Stimulated activated naive B cell treated with anti-CD40 and anti-IgM and Interleukin-4, amounts not matched to agents 10 μg/mL and 1 μg/mL and 100 μg/mL, for 72 hours (primary cell): ENCODE measurements around the gene FOXN4.
A peak's percentile ranks its signal among the peaks of the same experiment; 100 is the strongest.

Experiments
- ATAC-seq, 2 donors: fragments of 150-1000 bp; cut with Tn5 transposase; replicated peaks; 2 replicates each; pipeline ENCODE4 v1.10.0; 2021; ENCODE audit warnings: moderate library complexity in 1 of 2
- DNase-seq: peaks from one replicate; pipeline ENCODE4 v3.0.0; 2021
- H3K27ac Mint-ChIP-seq: one replicate; pipeline ENCODE4 v1.8.0; 2022; ENCODE audit warnings: mild to moderate bottlenecking, mixed read lengths
- H3K27me3 Mint-ChIP-seq, 2 donors: one replicate each; pipeline ENCODE4 v1.8.0; 2022; ENCODE audit warnings: mixed read lengths in 2 of 2
- H3K36me3 Mint-ChIP-seq, 2 donors: one replicate each; pipeline ENCODE4 v1.8.0; 2022; ENCODE audit warnings: mixed read lengths in 2 of 2, mild to moderate bottlenecking in 1 of 2
- H3K4me1 Mint-ChIP-seq, 2 donors: one replicate each; pipeline ENCODE4 v1.8.0; 2022; ENCODE audit warnings: mixed read lengths in 2 of 2, mild to moderate bottlenecking in 1 of 2
- H3K4me3 Mint-ChIP-seq, 2 donors: one replicate each; pipeline ENCODE4 v1.8.0; 2022; ENCODE audit warnings: mild to moderate bottlenecking in 2 of 2, mixed read lengths in 2 of 2, moderate library complexity in 1 of 2
- H3K9me3 Mint-ChIP-seq, 2 donors: one replicate each; pipeline ENCODE4 v1.8.0; 2022; ENCODE audit warnings: mixed read lengths in 2 of 2, mild to moderate bottlenecking in 1 of 2

The FOXN4 gene

DNA sequence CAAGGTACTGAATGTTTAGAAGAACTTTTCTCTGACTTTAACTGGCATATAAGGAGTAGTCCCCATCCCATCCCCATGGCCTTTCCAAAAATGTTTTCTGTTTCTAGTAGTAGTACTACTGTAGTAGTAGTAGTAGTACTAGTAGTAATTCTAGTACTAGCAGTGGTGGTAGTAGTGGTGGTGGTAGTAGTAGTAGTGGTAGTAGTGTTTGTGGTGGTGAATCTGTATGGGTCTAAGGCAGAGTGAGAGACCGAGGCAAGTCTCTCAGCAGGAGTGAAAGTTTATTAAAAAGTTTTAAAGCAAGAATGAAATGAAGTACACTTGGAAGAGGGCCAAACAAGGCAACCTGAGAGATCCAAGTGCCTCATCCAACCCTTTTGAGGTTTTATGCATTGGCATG is 58.6 kb downstream of the FOXN4 start:
- Mint-ChIP-seq H3K27ac (no peak overlapping the region), H3K36me3 (peaks cover 24 to 45% of the 10 kb centered on the region in 2 donors), H3K27me3 (no peaks in the 10 kb centered on the region), H3K4me3 (no peak overlapping the region), H3K4me1 (peaks cover 0 to 7% of the 10 kb centered on the region in 2 donors), H3K9me3 (peaks cover 12 to 18% of the 10 kb centered on the region in 2 donors)
- ATAC-seq (no peak), DNase-seq (no peak)

DNA sequence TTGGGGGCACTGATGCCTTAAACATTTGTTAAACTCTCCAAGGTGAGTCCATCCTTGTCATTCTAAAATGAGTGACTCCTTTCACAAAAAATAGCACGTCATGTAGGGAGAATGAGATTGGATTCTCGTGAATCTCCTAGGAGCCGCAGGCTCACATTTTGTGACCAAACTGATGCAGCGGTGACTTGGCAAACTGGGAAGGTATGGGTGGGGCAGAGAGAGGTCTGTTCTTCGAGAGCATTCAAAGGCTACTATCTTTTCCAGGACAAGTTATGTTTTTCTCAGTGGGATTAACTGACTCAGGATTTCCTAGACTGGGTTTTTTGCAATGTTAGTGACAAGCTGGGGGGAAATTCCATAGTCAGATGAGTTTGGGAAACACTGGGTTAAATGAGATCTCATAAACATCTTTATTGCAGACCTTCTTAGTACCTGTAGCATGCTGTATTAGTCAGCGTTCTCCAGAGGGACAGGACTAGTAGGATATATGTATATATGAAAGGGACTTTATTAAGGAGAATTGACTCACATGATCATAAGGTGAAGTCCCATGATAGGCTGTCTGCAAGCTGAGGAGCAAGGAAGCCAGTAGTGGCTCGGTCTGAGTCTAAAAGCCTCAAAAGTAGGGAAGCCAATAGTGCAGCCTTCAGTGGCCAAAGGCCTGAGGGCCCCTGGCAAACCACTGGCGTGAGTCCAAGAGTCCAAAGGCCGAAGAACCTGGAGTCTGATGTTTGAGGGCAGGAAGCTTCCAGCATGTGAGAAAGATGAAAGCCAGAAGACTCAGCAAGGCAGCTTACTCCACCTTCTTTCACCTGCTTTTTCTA is 61.0 kb downstream of the FOXN4 start:
- Mint-ChIP-seq H3K36me3 (peaks cover 11 to 26% of the 10 kb centered on the region in 2 donors), H3K27ac (no peak overlapping the region)

DNA sequence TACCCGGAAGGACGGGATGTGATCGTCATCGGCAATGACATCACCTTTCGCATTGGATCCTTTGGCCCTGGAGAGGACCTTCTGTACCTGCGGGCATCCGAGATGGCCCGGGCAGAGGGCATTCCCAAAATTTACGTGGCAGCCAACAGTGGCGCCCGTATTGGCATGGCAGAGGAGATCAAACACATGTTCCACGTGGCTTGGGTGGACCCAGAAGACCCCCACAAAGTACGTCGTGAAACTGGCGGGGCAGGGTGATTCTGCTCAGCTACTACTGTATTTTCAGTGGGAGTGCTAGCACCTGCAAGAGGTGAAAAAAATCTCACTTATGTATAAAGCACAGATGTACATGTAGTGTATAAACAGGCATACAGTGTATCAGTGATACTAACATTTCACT is 62.9 kb downstream of the FOXN4 start:
- Mint-ChIP-seq H3K9me3 (no peaks in the 10 kb centered on the region), H3K27ac (no peak overlapping the region), H3K36me3 (peaks cover 13 to 29% of the 10 kb centered on the region in 2 donors), H3K27me3 (no peaks in the 10 kb centered on the region), H3K4me1 (peaks cover 0 to 7% of the 10 kb centered on the region in 2 donors), H3K4me3 (no peak overlapping the region)
- DNase-seq, result no peak
- no peak for ATAC-seq

More for the DNA sequence above, 61.0 kb downstream of the FOXN4 start:
- DNase-seq, result no peak
- H3K27me3 Mint-ChIP-seq, result no peaks in the 10 kb centered on the region
- no peak overlapping the region for H3K4me3 Mint-ChIP-seq
- peaks cover 0 to 7% of the 10 kb centered on the region in 2 donors for H3K4me1 Mint-ChIP-seq
- peaks cover 1 to 4% of the 10 kb centered on the region in 2 donors for H3K9me3 Mint-ChIP-seq
- ATAC-seq, result no peak

DNA sequence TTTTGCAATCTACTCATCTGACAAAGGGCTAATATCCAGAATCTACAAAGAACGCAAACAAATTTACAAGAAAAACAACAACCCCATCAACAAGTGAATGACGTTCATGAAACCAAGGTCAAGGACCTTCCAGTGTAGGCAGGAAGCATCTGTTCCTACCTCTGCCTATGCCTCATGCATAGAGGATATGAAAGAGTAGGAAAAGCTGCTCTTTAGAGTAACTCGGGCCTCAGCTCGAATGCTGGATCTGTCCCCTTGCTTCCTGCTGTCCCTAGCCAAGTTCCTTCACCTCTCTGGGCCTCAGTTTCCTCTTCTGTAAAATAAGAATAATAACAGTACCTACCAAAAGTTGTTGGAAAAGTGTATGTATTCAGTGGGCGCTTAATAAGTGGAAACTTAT is 65.0 kb downstream of the FOXN4 start:
- Mint-ChIP-seq H3K4me1 (peaks cover 2 to 11% of the 10 kb centered on the region in 2 donors), H3K9me3 (no peaks in the 10 kb centered on the region), H3K27ac (no peak overlapping the region), H3K36me3 (peaks cover 18 to 32% of the 10 kb centered on the region in 2 donors), H3K27me3 (no peaks in the 10 kb centered on the region), H3K4me3 (no peak overlapping the region)
- no peak for ATAC-seq
- no peak for DNase-seq

DNA sequence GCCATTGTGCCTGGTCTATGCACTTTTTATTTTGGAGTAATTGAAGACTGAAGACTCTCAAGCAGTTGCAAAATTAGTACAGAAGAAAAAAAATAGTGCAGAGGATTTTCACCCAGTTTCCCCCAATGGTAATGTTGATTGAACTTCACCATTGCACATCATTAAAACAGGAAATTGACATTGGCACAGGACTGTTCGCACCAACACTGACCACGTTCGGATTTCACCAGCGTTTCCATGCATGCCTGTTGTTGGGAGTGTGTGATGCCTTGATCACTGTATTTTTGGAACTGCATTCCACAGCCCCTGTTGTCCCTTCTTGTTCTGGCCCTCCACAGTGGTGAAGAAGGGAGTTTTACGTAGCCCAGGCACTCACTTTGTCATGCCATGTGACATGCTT is 67.1 kb downstream of the FOXN4 start:
- Mint-ChIP-seq H3K4me1 (peaks cover 4 to 7% of the 10 kb centered on the region in 2 donors), H3K27me3 (no peaks in the 10 kb centered on the region), H3K36me3 (peaks cover 22 to 40% of the 10 kb centered on the region in 2 donors), H3K4me3 (no peak overlapping the region), H3K27ac (no peak overlapping the region), H3K9me3 (no peaks in the 10 kb centered on the region)
- no peak for DNase-seq
- no peak for ATAC-seq

DNA sequence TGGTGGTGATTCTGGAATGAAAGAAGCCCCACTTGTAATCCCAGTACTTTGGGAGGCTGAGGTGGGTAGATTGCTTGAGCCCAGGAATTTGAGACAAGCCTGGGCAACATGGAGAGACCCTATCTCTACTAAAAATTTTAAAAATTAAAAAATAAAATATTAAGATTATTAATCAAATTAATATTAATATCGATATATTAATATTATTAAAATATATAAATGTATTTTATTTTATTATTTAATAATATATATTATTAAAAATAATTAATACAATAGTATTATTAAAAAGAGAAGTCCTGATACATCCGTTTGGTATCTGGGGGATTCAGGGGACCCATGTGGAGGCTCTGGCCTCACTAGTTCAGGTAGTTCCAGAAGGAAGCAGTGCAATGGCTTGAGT is 68.7 kb downstream of the FOXN4 start:
- Mint-ChIP-seq H3K27me3 (no peaks in the 10 kb centered on the region), H3K36me3 (peaks cover 22 to 41% of the 10 kb centered on the region in 2 donors), H3K27ac (no peak overlapping the region), H3K4me3 (no peak overlapping the region), H3K9me3 (no peaks in the 10 kb centered on the region), H3K4me1 (peaks cover 4 to 7% of the 10 kb centered on the region in 2 donors)
- ATAC-seq (no peak), DNase-seq (no peak)

DNA sequence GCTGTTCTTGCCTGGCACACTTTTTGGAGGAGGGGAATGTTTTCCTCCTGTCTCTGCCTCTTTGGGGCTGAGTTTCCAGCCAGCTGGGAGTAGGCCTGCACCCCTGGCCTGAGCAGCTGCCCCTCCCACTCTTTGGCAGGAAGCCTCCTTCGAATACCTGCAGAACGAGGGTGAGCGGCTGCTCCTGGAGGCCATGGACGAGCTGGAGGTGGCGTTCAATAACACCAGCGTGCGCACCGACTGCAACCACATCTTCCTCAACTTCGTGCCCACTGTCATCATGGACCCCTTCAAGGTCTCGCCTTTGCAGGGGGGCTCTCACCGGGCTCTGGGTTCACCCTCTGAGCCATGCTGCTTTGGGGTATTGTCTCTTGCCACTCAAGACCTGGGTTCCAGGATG is 69.4 kb downstream of the FOXN4 start:
- ATAC-seq (no peak), DNase-seq (no peak)
- H3K27me3 Mint-ChIP-seq, result no peaks in the 10 kb centered on the region
- H3K36me3 Mint-ChIP-seq, result peaks cover 20 to 39% of the 10 kb centered on the region in 2 donors
- H3K4me3 Mint-ChIP-seq, result no peak overlapping the region
- H3K4me1 Mint-ChIP-seq, result peaks cover 4 to 7% of the 10 kb centered on the region in 2 donors
- H3K9me3 Mint-ChIP-seq, result no peaks in the 10 kb centered on the region
- H3K27ac Mint-ChIP-seq, result peak overlapping the region; percentile 65

DNA sequence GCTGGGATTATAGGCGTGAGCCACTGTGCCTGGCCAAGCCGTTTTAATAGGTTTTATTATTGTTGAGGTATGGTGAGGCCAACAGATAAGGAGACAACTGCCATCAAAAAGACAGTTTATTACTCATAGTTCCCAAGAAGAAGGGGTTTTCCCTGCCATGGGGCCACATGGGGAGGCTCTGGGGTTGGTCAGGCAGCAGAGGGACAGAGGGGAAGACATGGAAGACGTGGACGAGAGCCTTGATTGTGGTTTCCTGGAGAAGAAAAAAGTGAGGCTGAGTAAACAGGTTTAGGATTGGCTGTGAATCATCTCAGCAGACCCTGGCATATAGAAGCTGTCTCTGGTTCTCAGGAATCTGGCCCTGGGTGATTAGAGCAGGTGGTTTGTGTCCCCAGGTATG is 69.9 kb downstream of the FOXN4 start:
- Mint-ChIP-seq H3K9me3 (no peaks in the 10 kb centered on the region), H3K36me3 (peaks cover 20 to 39% of the 10 kb centered on the region in 2 donors), H3K4me1 (peaks cover 4 to 7% of the 10 kb centered on the region in 2 donors), H3K27ac (peak overlapping the region; percentile 65), H3K27me3 (no peaks in the 10 kb centered on the region), H3K4me3 (no peak overlapping the region)
- ATAC-seq (peak; percentile 80 to 83), DNase-seq (no peak)

DNA sequence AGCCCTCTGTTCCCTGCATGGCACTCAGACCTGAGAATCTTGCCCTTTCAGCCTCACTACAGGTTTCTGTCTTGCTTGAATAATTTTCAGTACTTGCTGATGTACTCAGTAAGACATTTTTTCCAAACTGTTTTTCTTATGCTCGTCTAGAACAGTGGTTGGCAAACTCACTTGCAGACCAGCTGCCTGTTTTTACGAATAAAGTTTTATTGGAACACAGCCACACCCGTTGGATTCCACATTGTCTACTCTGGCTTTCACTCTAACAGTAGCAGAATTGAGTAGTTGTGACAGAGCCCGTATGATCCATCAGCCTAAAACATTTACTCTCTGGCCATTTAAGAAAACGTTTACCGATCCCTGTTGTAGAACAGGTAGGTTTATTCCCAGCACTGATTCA is 72.8 kb downstream of the FOXN4 start:
- ATAC-seq, result no peak
- Mint-ChIP-seq H3K4me3 (no peak overlapping the region), H3K27me3 (no peaks in the 10 kb centered on the region), H3K27ac (peak overlapping the region; percentile 9), H3K9me3 (no peaks in the 10 kb centered on the region), H3K4me1 (peaks cover 4 to 7% of the 10 kb centered on the region in 2 donors), H3K36me3 (peaks cover 18 to 31% of the 10 kb centered on the region in 2 donors)
- DNase-seq, result no peak

DNA sequence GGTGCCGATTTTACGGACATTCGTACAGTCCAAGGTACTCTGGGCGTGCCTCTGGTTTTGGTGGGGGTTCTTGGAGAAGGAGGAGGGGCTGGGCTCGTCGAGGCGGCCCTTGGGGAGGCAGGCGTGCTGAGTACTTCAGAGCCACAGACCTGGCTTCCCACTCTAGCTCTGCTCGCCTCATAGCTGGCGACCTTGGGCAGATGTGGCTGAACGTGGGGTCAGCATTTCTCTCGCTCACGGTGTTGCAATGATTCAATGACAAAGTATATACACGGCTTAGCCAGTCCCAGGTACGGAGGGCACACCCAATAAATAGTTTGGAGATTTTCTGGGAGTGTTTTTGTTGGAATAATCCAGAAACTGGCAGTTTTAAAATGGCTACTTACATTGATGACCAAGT is 75.1 kb downstream of the FOXN4 start:
- DNase-seq, result no peak
- H3K4me1 Mint-ChIP-seq, result peaks cover 13 to 23% of the 10 kb centered on the region in 2 donors
- H3K36me3 Mint-ChIP-seq, result peaks cover 19 to 34% of the 10 kb centered on the region in 2 donors
- no peak overlapping the region for H3K4me3 Mint-ChIP-seq
- no peaks in the 10 kb centered on the region for H3K27me3 Mint-ChIP-seq
- H3K9me3 Mint-ChIP-seq, result no peaks in the 10 kb centered on the region
- peak overlapping the region; percentile 31 for H3K27ac Mint-ChIP-seq
- ATAC-seq, result no peak

DNA sequence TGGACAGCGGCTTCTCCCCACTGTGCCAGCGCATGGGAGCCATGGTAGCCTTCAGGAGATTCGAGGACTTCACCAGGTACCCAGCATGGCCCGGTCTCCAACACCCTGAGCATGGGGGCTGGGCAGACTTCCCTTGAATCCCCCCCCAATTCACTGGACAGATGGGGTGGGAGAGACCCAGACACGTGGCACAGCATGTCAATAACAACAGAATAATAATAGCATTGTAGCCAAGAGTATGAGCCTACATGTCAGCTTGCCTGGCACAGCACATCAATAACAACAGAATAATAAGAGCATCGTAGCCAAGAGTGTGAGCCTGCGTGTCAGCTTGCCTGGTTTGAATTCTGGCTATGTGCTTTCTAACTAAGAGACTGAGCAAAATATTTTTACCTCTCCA is 76.4 kb downstream of the FOXN4 start:
- DNase-seq (no peak), ATAC-seq (no peak)
- peaks cover 19 to 34% of the 10 kb centered on the region in 2 donors for H3K36me3 Mint-ChIP-seq
- H3K4me1 Mint-ChIP-seq, result peaks cover 13 to 21% of the 10 kb centered on the region in 2 donors
- H3K27me3 Mint-ChIP-seq, result no peaks in the 10 kb centered on the region
- no peak overlapping the region for H3K4me3 Mint-ChIP-seq
- H3K27ac Mint-ChIP-seq, result peak overlapping the region; percentile 62
- H3K9me3 Mint-ChIP-seq, result no peaks in the 10 kb centered on the region

DNA sequence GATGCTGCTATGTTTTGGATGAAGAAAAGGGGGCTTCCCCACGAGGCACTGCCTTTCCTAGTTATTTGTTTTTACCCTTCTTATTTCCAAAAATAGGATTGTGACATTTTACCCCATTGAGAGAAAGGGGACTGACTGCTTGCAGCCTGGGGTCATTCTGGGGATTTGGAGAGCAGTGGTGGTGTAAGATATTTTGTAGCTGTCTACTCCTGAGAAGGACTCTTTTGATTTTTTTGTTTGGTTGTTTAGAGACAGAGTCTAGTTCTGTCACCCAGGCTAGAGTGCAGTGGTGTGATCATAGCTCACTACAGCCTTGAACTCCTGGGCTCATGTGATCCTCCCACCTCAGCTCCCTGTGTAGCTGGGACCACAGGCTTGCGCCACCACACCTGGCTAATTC is 78.9 kb downstream of the FOXN4 start:
- peak overlapping the region; percentile 88 for H3K27ac Mint-ChIP-seq

DNA sequence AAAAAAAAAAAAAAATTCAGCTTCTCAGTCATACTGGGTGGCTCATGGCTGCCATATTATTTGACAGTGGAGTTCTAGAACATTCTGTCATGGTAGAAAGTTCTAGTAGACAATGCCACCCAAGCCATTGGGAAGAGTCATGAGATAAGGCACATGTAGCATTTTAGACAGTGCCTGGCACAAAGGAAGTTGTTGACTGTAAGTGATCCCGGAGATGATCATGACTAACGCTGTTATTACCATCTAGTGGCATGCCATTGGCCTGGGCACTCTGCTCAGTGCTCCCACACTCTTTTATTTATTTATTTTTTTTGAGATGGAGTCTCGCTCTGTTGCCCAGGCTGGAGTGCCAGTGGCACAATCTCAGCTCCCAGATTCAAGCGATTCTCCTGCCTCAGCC is 80.4 kb downstream of the FOXN4 start:
- no peak for ATAC-seq
- H3K36me3 Mint-ChIP-seq, result peaks cover 17 to 26% of the 10 kb centered on the region in 2 donors
- H3K27me3 Mint-ChIP-seq, result no peaks in the 10 kb centered on the region
- H3K27ac Mint-ChIP-seq, result no peak overlapping the region
- H3K4me1 Mint-ChIP-seq, result peaks cover 13 to 26% of the 10 kb centered on the region in 2 donors
- no peak for DNase-seq
- no peak overlapping the region for H3K4me3 Mint-ChIP-seq
- no peaks in the 10 kb centered on the region for H3K9me3 Mint-ChIP-seq

More for the DNA sequence above, 78.9 kb downstream of the FOXN4 start:
- Mint-ChIP-seq H3K4me1 (peaks cover 13 to 21% of the 10 kb centered on the region in 2 donors), H3K9me3 (no peaks in the 10 kb centered on the region), H3K4me3 (peak overlapping the region in 1 of 2 donors; percentile 15), H3K27me3 (no peaks in the 10 kb centered on the region), H3K36me3 (peaks cover 15 to 23% of the 10 kb centered on the region in 2 donors)
- ATAC-seq, result peak; percentile 82 to 84
- DNase-seq, result peak; percentile 13
